Neural crest cell (in vitro differentiated cells): ENCODE measurements around the gene DMAP1. TPM values are rescaled to one million over a fixed set of nuclear protein-coding genes. Genes with fewer than 3 reads are reported as not detected.

Source experiments
- DNase-seq: peaks from one replicate; pipeline ENCODE4 v3.0.0; 2021; ENCODE audit warnings: low read depth, mixed read lengths, low spot score
- H3K27ac Mint-ChIP-seq: one replicate; pipeline ENCODE4 v1.8.0; 2021; ENCODE audit warnings: mild to moderate bottlenecking, mixed read lengths; ENCODE audit not compliant: unreplicated experiment
- H3K27me3 Mint-ChIP-seq: 2 replicates; pipeline ENCODE4 v1.8.0; 2021; ENCODE audit warnings: low read depth, mild to moderate bottlenecking, mixed read lengths
- H3K36me3 Mint-ChIP-seq: 2 replicates; pipeline ENCODE4 v1.8.0; 2021; ENCODE audit warnings: low read depth, mild to moderate bottlenecking, mixed read lengths
- H3K4me1 Mint-ChIP-seq: 2 replicates; pipeline ENCODE4 v1.8.0; 2021; ENCODE audit warnings: mixed read lengths
- H3K4me3 Mint-ChIP-seq: one replicate; pipeline ENCODE4 v1.8.0; 2021; ENCODE audit warnings: mild to moderate bottlenecking, mixed read lengths
- H3K9me3 Mint-ChIP-seq: 2 replicates; pipeline ENCODE4 v1.8.0; 2021; ENCODE audit warnings: mixed read lengths
- total RNA-seq: library from RNA; stranded (reverse); gene quantifications from 2 replicates; pipeline ENCODE4 v1.2.1, GENCODE V29; 2021
- TF ChIP-seq, protein P1 (sequence below): fragments of 200-600 bp; sonication (generic); conservative IDR thresholded peaks from 2 replicates; pipeline ENCODE4 v1.5.0; 2021; ENCODE audit warnings: antibody characterized with exemption, mild to moderate bottlenecking

Gene DMAP1
- total RNA-seq, 1 donor from 2014 or later: 57.1 TPM

DNA sequence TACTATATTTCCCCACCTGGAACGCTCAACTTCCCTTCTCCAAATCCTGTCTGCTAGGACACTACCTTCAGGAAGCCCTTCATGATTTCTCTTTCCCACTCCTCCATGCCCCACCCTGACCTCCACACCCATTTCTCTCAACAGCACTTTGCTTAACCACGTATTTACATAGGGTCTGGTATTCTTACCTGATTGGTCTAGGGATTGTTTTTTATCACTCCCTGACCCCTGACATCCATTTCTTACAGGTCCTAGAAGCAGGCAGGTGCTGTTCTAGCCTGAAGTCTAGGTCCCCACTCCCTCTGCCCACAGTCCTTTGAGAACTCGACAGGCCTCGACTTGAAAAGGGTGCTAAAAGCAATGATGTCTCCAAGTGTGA lies 47.5 kb downstream of the DMAP1 start:
- Mint-ChIP-seq H3K9me3 (no peaks in the 10 kb centered on the region), H3K27me3 (no peaks in the 10 kb centered on the region), H3K4me1 (peaks cover 37% of the 10 kb centered on the region), H3K36me3 (no peaks in the 10 kb centered on the region), H3K27ac (no peak overlapping the region), H3K4me3 (no peak overlapping the region)
- TF ChIP-seq, protein P1, sequence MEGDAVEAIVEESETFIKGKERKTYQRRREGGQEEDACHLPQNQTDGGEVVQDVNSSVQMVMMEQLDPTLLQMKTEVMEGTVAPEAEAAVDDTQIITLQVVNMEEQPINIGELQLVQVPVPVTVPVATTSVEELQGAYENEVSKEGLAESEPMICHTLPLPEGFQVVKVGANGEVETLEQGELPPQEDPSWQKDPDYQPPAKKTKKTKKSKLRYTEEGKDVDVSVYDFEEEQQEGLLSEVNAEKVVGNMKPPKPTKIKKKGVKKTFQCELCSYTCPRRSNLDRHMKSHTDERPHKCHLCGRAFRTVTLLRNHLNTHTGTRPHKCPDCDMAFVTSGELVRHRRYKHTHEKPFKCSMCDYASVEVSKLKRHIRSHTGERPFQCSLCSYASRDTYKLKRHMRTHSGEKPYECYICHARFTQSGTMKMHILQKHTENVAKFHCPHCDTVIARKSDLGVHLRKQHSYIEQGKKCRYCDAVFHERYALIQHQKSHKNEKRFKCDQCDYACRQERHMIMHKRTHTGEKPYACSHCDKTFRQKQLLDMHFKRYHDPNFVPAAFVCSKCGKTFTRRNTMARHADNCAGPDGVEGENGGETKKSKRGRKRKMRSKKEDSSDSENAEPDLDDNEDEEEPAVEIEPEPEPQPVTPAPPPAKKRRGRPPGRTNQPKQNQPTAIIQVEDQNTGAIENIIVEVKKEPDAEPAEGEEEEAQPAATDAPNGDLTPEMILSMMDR: no peak
- no peak for DNase-seq

DNA sequence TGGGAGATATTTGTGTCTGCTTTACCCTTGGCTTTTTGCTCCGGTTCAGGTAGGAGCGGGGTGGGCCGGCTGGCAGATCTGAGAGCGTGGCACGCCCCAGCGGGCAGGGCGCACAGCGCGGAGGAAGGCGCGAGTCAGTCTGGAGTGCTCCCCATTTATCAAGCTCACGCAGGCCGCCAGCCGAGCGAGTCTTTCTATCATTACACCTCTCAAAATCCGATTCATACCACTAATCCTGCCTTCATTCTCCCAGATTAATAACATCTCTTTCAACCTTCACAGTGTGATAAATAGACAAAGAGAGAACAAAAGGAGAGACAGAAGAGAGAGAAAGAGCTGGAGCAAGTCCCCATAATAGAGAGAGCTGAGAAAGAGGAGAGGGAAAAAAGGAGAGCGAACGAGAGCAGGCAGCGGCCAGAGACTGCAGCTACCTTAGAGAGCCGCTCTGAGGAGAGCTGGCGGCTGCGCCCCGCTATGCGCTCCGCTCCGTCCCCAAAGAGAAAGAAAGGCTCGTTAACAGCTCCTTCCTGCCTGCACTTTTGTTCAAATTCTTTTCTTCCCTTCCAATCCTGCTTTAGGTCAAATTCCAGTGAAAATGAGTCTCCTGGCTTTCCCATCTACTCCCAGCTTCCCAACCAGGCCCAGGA lies 48.0 kb downstream of the DMAP1 start:
- Mint-ChIP-seq H3K4me1 (peaks cover 37% of the 10 kb centered on the region), H3K9me3 (no peaks in the 10 kb centered on the region), H3K4me3 (no peak overlapping the region), H3K27ac (peak overlapping the region; percentile 9), H3K36me3 (no peaks in the 10 kb centered on the region), H3K27me3 (no peaks in the 10 kb centered on the region)
- no peak for DNase-seq
- TF ChIP-seq, protein P1: no peak

DNA sequence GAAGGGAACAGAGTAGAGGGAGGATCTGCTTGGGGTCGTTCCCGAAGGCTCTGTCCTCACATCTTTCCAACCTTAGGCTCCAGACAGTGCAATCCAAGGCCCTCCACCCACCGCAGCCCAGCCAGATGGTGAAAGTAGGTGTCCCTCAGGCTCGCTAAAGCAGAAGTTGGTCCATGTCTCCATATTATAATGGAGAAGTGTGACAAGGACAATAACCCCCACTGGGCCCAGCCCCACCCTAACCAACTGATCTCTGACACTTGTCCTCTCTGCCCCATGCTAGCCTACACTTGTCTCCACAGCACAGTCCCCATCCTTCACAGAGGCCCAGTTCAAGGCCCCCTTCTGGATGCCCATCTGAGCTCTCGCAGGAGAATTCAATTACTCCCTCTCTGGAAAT lies 48.7 kb downstream of the DMAP1 start:
- DNase-seq: no peak
- no peaks in the 10 kb centered on the region for H3K36me3 Mint-ChIP-seq
- H3K27me3 Mint-ChIP-seq: no peaks in the 10 kb centered on the region
- H3K27ac Mint-ChIP-seq: peak overlapping the region; percentile 82
- H3K4me3 Mint-ChIP-seq: no peak overlapping the region
- TF ChIP-seq, protein P1: no peak
- peaks cover 34% of the 10 kb centered on the region for H3K4me1 Mint-ChIP-seq
- H3K9me3 Mint-ChIP-seq: no peaks in the 10 kb centered on the region

DNA sequence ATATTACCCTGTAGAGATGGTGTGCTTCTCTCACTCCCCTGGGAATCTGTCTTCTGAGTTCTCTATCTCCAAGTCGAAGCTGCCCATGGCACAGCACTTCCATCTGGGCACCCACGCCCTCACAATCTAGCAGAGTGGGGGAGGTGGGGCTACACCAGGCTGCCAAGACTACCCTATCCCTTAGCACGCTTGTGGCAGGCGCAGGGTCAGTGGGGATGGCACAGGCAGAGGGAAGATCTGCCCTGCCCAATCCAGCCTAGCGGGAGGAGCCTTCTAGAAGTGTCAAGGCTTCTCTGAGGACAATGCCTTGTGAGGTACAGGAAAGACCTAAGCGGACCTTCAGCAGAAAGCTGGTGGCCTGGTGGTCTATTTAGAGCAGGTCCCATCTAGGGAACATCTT lies 49.1 kb downstream of the DMAP1 start:
- TF ChIP-seq, protein P1: no peak
- no peak for DNase-seq
- H3K4me1 Mint-ChIP-seq: peaks cover 33% of the 10 kb centered on the region
- peak overlapping the region; percentile 82 for H3K27ac Mint-ChIP-seq
- no peaks in the 10 kb centered on the region for H3K36me3 Mint-ChIP-seq
- no peaks in the 10 kb centered on the region for H3K9me3 Mint-ChIP-seq
- no peak overlapping the region for H3K4me3 Mint-ChIP-seq
- H3K27me3 Mint-ChIP-seq: no peaks in the 10 kb centered on the region

DNA sequence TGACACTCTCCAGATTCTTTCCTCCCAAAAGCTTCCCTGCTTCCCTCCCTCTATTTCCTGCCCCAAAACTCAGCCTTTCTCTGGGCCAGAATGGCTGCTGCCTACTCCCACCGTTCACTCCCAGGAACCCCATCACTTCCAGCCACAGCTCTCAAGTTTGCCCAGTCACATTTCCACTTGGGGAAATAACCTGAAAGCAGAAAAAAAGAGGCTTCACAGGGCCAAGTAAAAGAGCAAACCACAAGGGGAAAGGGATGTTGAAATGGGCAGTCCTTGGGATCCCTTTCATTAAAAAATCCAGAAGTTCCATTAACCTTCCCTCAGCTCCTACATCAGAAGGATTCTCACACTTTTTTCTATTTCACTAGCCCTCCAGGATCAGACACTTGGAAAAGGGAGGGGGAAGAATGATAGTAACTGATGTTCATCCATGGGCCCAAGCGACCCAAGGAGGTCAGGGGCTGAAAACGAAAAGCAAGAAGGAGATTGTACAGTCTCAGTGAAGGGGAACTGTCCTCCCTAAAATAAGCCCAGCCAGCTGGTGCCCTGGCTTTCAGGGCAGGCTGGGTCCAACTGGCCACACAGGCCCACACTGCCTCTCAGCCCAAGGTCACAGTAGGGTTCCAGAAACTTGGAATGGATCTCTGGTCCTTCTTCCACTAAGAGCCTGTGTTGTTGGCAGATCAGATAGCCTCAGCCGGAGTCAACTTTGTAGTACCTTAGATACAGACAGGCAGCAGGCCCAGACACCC lies 49.7 kb downstream of the DMAP1 start:
- H3K9me3 Mint-ChIP-seq: no peaks in the 10 kb centered on the region
- H3K36me3 Mint-ChIP-seq: no peaks in the 10 kb centered on the region
- TF ChIP-seq, protein P1: no peak
- no peak for DNase-seq
- H3K27me3 Mint-ChIP-seq: no peaks in the 10 kb centered on the region
- H3K4me3 Mint-ChIP-seq: no peak overlapping the region
- peak overlapping the region; percentile 13 for H3K27ac Mint-ChIP-seq
- peaks cover 28% of the 10 kb centered on the region for H3K4me1 Mint-ChIP-seq
